Pancreas (tissue), 10 donors: ENCODE results near the gene NSD2. TPM values are rescaled to one million over a fixed set of nuclear protein-coding genes. Genes with fewer than 3 reads are reported as not detected.
"Not testable (repeated sequence)": the region's sequence is repeated elsewhere in the genome, so short reads cannot be mapped to it uniquely, and the experiment has no call there.

Experiments
- ATAC-seq, 4 donors: fragments of 200-7000 bp; cut with Tn5 transposase; one replicate each; pipeline versions ENCODE4 v1.8.0 to v1.9.1; 2020; ENCODE audit warnings: mild to moderate bottlenecking in 4 of 4, moderate library complexity in 4 of 4
- DNase-seq, 6 donors: peaks; one replicate each; pipeline ENCODE4 v3.0.0-alpha.2; 2020
- FAIRE-seq: peaks from 2 replicates; lab custom pipeline; 2012; peaks lifted over from hg19 to GRCh38; lab: Jason Lieb, UNC
- H3K27ac ChIP-seq, 4 donors: fragments of 200-600 bp; sonication (generic); 1 replicate in 3 of 4; 2 replicates in 1 of 4; pipeline versions ENCODE4 v1.5.0 to v1.8.0; 2020
- H3K27me3 ChIP-seq, 4 donors: fragments of 200-600 bp; one replicate each; pipeline ENCODE4 v1.8.0; 2021
- H3K36me3 ChIP-seq, 3 donors: fragments of 200-600 bp; sonication (generic) in 1 of 3; one replicate each; pipeline versions ENCODE4 v1.5.0 to v1.8.0; 2020 to 2021
- H3K4me1 ChIP-seq, 3 donors: fragments of 200-600 bp; one replicate each; pipeline ENCODE4 v1.8.0; 2021
- H3K4me3 ChIP-seq, 4 donors: fragments of 200-600 bp; sonication (generic) in 2 of 4; one replicate each; pipeline versions ENCODE4 v1.5.0 to v1.8.0; 2020 to 2021
- H3K9me3 ChIP-seq, 4 donors: fragments of 200-600 bp; one replicate each; pipeline ENCODE4 v1.8.0; 2021
- WGBS, 2 donors: extraction: QIAGEN DNeasy Blood & Tissue Kit; methylation state at CpG; one replicate each; pipeline ENCODE4 v1.1.7; 2013; 5-methylcytosine and 5-hydroxymethylcytosine counted together
- intact Hi-C, 3 donors: fragments of 100-400 bp; cut with DNase I; formaldehyde crosslinking; loops; one replicate each; pipeline versions ENCODE4 v1.11.1 to v1.14.2; 2022
- microRNA-seq, 2 donors: library from miRNA; unstranded; fragments of <30 nt; microRNA quantifications; one replicate each; pipeline versions ENCODE4 to v1.1.0, GENCODE V29; 2019 to 2020
- polyA plus RNA-seq, 2 donors: library from polyadenylated mRNA; stranded (reverse); fragments of 200-250 nt; gene quantifications; one replicate each; pipeline ENCODE4 v1.2.3, GENCODE V29; 2013
- total RNA-seq, 6 donors: library from RNA; stranded (reverse); fragmentation: NEBNext Ultra II Directional in 4 of 6; extraction: Animal tissue kit (Norgen Biotek cat#: 25700) in 4 of 6; gene quantifications; one replicate each; pipeline versions ENCODE4 v1.2.1 to v1.2.4, GENCODE V29; 2021 to 2023
- TF ChIP-seq, protein P1 (sequence below), 4 donors: fragments of 200-600 bp; sonication (generic) in 3 of 4; IDR thresholded peaks; one replicate each; pipeline versions ENCODE4 v1.5.0 to v1.8.0; 2021; ENCODE audit warnings: antibody characterized with exemption in 4 of 4
- donor health status: healthy with polysubstance abuse.
- donor health status: DM: no; HTN: no; CAD: no; lungs with moderate emphysema.
- donor health status: DM: no; HTN: no; CAD: no.
- donor health status: control.
- donor health status: control.
- donor health status: Bipolar disorder and iron deficiency.
- donor health status: DM: yes; HTN: yes; CAD: no.
- donor health status: DM: no; HTN: no; CAD: no.
- donor health status: DM: no; HTN: no; CAD: no.
- donor health status: DM: yes; HTN: yes; CAD: no.

The NSD2 gene
- total and polyA plus RNA-seq, 8 donors, result 11.7 to 36.6 (median 22.4) TPM

DNA sequence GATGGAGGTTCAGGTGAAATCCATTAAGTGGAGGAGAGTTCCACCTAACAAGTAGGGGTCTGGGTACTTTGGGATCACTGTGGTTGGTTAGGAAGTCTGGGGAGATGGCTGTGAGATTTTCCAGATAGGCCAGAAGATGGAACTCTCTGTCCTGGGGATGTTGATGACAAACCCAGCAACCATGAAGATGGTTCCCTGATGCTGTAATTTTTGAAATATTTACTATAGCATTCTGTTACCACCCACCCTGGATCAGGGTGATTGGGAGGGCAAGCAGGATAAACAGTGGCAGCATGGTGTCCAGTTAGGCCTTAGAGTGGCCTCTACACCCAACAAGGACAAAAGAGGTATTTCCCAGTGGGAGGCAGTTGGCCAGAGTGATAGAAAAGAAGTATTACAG lies 153.5 kb downstream of the NSD2 start:
- Histone ChIP-seq H3K4me3 (no peak overlapping the region), H3K27me3 (no peaks in the 10 kb centered on the region), H3K4me1 (no peaks in the 10 kb centered on the region), H3K27ac (no peak overlapping the region), H3K36me3 (no peaks in the 10 kb centered on the region), H3K9me3 (no peaks in the 10 kb centered on the region)
- no peak for FAIRE-seq
- intact Hi-C loops, result no loop called here
- DNase-seq, result no peak
- no peak for ATAC-seq
- TF ChIP-seq, protein P1, sequence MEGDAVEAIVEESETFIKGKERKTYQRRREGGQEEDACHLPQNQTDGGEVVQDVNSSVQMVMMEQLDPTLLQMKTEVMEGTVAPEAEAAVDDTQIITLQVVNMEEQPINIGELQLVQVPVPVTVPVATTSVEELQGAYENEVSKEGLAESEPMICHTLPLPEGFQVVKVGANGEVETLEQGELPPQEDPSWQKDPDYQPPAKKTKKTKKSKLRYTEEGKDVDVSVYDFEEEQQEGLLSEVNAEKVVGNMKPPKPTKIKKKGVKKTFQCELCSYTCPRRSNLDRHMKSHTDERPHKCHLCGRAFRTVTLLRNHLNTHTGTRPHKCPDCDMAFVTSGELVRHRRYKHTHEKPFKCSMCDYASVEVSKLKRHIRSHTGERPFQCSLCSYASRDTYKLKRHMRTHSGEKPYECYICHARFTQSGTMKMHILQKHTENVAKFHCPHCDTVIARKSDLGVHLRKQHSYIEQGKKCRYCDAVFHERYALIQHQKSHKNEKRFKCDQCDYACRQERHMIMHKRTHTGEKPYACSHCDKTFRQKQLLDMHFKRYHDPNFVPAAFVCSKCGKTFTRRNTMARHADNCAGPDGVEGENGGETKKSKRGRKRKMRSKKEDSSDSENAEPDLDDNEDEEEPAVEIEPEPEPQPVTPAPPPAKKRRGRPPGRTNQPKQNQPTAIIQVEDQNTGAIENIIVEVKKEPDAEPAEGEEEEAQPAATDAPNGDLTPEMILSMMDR (IDR thresholded peaks at IDR 0.05), result no peak

DNA sequence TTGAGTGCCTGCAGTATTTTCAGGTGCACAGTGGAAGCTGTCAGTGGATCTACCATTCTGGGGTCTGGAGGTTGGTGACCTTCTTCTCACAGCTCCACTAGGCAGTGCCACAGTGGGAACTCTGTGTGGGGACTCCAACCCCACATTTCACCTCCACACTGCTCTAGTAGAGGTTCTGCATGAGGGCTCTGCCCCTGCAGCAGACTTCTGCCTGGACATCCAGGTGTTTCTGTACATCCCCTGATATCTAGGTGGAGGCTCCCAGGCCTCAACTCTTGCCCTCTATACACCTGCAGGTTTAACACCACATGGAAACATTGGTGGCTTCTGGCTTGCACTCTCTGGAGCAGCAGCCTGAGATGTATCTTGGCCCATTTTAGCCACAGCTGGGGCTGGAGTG lies 154.6 kb downstream of the NSD2 start:
- intact Hi-C loops, result no loop called here
- Histone ChIP-seq H3K4me3 (no peak overlapping the region), H3K9me3 (no peaks in the 10 kb centered on the region), H3K27ac (no peak overlapping the region), H3K36me3 (no peaks in the 10 kb centered on the region), H3K4me1 (no peaks in the 10 kb centered on the region), H3K27me3 (no peaks in the 10 kb centered on the region)
- TF ChIP-seq, protein P1 (IDR thresholded peaks at IDR 0.05), result no peak
- DNase-seq (no peak), ATAC-seq (no peak), FAIRE-seq (no peak)

DNA sequence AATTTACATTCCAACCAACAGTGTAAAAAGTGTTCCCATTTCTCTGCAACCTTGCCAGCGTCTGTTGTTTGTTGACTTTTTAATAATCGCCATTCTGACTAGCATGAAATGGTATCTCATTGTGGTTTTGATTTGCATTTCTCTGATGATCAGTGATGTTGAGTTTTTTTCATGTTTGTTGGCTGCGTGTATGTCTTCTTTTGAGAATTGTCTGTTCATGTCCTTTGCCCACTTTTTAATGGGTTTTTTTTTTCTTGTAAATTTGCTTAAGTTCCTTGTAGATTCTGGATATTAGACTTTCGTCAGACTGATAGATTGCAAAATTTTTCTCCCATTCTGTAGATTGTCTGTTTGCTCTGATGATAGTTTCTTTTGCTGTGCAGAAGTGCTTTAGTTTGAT lies 155.9 kb downstream of the NSD2 start:
- H3K27ac ChIP-seq, H3K27me3 ChIP-seq, H3K36me3 ChIP-seq, H3K9me3 ChIP-seq, H3K4me3 ChIP-seq, ATAC-seq, FAIRE-seq, DNase-seq, H3K4me1 ChIP-seq, intact Hi-C loops: not testable (repeated sequence)
- WGBS, 2 donors, result 80 to 89% methylated on average over 4 of the region's 4 CpGs

DNA sequence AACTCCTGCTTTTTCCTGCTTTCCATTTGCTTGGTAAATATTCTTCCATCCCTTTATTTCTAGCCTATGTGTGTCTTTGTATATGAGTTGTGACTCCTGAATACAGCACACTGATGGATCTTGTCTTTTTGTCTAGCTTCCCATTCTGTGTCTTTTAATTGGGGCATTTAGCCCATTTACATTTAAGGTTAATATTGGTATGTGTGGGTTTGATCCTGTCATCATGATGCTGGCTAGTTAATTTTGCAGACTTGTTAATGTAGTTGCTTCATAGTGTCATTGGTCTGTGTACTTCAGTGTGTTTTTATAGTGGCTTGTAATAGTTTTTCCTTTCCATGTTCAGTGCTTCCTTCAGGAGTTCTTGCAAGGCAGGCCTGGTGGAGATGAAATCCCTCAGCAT lies 160.0 kb downstream of the NSD2 start:
- H3K27me3 ChIP-seq, H3K27ac ChIP-seq, H3K36me3 ChIP-seq, H3K4me3 ChIP-seq, FAIRE-seq, ATAC-seq, intact Hi-C loops, H3K4me1 ChIP-seq, DNase-seq, H3K9me3 ChIP-seq: not testable (repeated sequence)

Small RNA genes lying within 50 kb of the gene (microRNA-seq; reads per million reads assigned to microRNA genes)
- gene MIR943, result 0.29 to 0.77 reads per million in 2 donors

Other genes with a start within 250 kb of the NSD2 start
- 1 to 10 TPM in 4 of 6 donors, under 1 TPM in 2; 0.60 to 1.4 (median 1.2) TPM for gene FAM53A, start 187.1 kb upstream of the NSD2 start, total RNA-seq
- 1 to 10 TPM; 2.4 to 2.7 TPM for gene FAM53A, start 187.1 kb upstream of the NSD2 start, polyA plus RNA-seq
- gene SLBP, start 159.1 kb upstream of the NSD2 start, total RNA-seq, result 10 to 100 TPM in 4 of 6 donors, 1 to 10 TPM in 2; 8.7 to 15.8 (median 10.9) TPM
- 10 to 100 TPM; 10.1 to 20.2 TPM for gene SLBP, start 159.1 kb upstream of the NSD2 start, polyA plus RNA-seq
- gene TMEM129, start 150.1 kb upstream of the NSD2 start, total RNA-seq, result 10 to 100 TPM; 17.2 to 27.1 (median 18.9) TPM
- 10 to 100 TPM; 25.9 to 32.7 TPM for gene TMEM129, start 150.1 kb upstream of the NSD2 start, polyA plus RNA-seq
- 1 to 10 TPM in 5 of 6 donors, under 1 TPM in 1; 0.97 to 4.4 (median 2.4) TPM for gene TACC3, start 149.9 kb upstream of the NSD2 start, total RNA-seq
- gene TACC3, start 149.9 kb upstream of the NSD2 start, polyA plus RNA-seq, result 1 to 10 TPM; 4.0 to 4.8 TPM
- 10 to 100 TPM; 40.4 to 88.3 (median 53.5) TPM for gene FGFR3, start 78.1 kb upstream of the NSD2 start, total RNA-seq
- gene FGFR3, start 78.1 kb upstream of the NSD2 start, polyA plus RNA-seq, result 100 to 1,000 TPM; 163 to 300 TPM
- gene LETM1, start 15.2 kb upstream of the NSD2 start, total RNA-seq, result 10 to 100 TPM; 13.0 to 22.6 (median 19.3) TPM
- 10 to 100 TPM; 13.7 to 28.0 TPM for gene LETM1, start 15.2 kb upstream of the NSD2 start, polyA plus RNA-seq
- 10 to 100 TPM; 13.6 to 21.6 (median 16.7) TPM for gene NELFA, start 137.6 kb downstream of the NSD2 start, total RNA-seq
- 10 to 100 TPM; 28.4 to 30.9 TPM for gene NELFA, start 137.6 kb downstream of the NSD2 start, polyA plus RNA-seq
- gene NAT8L, start 187.9 kb downstream of the NSD2 start, total RNA-seq, result 1 to 10 TPM; 3.0 to 6.1 (median 3.8) TPM
- gene NAT8L, start 187.9 kb downstream of the NSD2 start, polyA plus RNA-seq, result 1 to 10 TPM; 6.3 to 7.2 TPM